Measurements from ENCODE around the gene OR10P1.

DNA sequence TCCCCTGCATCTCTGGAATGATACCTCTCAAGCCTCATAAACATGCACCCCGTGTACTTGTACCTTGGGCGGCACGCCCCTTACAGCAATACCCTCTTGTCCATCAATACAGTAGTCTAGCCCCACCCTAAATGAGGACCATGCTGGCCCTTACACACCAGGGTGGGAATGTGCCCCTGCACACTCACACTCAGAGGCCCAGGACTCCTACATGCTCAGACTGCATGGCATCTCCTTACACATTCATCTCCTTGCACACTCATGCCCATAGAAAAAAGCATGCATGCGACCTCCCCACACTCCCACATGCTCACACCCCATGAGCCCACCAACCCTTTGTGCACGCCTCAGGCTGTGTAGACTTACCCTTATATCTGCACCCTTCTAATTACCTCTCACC is 49.0 kb downstream of the OR10P1 start:
- TF ChIP-seq POLR2A (IDR thresholded peaks at IDR 0.05) (no peak), POLR2AphosphoS5 (IDR thresholded peaks at IDR 0.05) (no peak)
- TF ChIP-seq, protein P1, sequence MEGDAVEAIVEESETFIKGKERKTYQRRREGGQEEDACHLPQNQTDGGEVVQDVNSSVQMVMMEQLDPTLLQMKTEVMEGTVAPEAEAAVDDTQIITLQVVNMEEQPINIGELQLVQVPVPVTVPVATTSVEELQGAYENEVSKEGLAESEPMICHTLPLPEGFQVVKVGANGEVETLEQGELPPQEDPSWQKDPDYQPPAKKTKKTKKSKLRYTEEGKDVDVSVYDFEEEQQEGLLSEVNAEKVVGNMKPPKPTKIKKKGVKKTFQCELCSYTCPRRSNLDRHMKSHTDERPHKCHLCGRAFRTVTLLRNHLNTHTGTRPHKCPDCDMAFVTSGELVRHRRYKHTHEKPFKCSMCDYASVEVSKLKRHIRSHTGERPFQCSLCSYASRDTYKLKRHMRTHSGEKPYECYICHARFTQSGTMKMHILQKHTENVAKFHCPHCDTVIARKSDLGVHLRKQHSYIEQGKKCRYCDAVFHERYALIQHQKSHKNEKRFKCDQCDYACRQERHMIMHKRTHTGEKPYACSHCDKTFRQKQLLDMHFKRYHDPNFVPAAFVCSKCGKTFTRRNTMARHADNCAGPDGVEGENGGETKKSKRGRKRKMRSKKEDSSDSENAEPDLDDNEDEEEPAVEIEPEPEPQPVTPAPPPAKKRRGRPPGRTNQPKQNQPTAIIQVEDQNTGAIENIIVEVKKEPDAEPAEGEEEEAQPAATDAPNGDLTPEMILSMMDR (IDR thresholded peaks at IDR 0.05) = no peak

Measured in prostate gland (tissue), 2 donors.